Right ventricle myocardium superior (tissue), 1 donor: ENCODE results near the gene SRPK3. TPM values are rescaled to one million over a fixed set of nuclear protein-coding genes. Genes with fewer than 3 reads are reported as not detected.

ENCODE experiments used
- ATAC-seq: fragments of 200-7000 bp; cut with Tn5 transposase; one replicate; pipeline ENCODE4 v1.9.1; 2020; ENCODE audit warnings: mild to moderate bottlenecking; ENCODE audit not compliant: poor library complexity
- DNase-seq: peaks from one replicate; pipeline ENCODE4 v3.0.0-alpha.2; 2020
- intact Hi-C: fragments of 100-400 bp; cut with DNase I; formaldehyde crosslinking; loops from one replicate; pipeline ENCODE4 v1.11.2; 2022
- total RNA-seq: library from RNA; stranded (reverse); fragmentation: NEBNext Ultra II Directional; extraction: Animal tissue kit (Norgen Biotek cat#: 25700); gene quantifications from one replicate; pipeline ENCODE4 v1.2.1, GENCODE V29; 2021
- donor health status: DM: no; HTN: yes; CAD: no; lungs with severe emphysema.

Gene SRPK3
- total RNA-seq, 1 donor from 2014 or later = 38.0 TPM

- ATAC-seq = no peak
- no peak for DNase-seq
- intact Hi-C loops = loop anchor here (10.0 kb wide), 1 partner anchor 150 kb away; the partner anchor contains the start of gene RENBP
Measured at GRCh38 chrX:153794897-153795816, 14.3 kb downstream of the SRPK3 start.

DNA sequence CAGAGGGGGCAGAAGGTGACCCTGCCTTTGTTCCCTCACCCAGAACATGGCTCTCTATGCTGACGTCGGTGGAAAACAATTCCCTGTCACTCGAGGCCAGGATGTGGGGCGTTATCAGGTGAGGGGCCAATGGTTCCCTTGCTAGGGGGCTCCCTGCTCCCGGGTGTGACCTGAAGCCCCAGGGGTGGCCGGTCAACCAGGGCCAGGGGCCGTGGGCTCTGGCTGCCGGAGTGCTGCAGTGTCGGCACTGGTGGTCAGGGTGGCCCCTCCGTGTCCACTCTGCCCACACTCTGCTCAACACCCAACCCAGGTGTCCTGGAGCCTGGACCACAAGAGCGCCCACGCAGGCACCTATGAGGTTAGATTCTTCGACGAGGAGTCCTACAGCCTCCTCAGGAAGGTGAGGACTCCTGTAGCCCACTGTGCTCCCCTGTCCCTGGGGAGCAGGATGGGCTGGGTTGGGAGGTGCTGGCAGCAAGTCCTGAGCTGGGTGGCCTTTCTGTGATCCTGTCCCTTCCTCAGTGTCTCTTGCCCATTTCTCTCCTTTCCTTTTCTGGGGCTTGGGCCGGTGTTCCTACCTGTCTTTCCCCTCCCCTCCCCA lies 16.7 kb downstream of the SRPK3 start:
- intact Hi-C loops = loop anchor here (10.0 kb wide), 1 partner anchor 147 kb away; the partner anchor contains the start of gene RENBP
- no peak for DNase-seq
- no peak for ATAC-seq

DNA sequence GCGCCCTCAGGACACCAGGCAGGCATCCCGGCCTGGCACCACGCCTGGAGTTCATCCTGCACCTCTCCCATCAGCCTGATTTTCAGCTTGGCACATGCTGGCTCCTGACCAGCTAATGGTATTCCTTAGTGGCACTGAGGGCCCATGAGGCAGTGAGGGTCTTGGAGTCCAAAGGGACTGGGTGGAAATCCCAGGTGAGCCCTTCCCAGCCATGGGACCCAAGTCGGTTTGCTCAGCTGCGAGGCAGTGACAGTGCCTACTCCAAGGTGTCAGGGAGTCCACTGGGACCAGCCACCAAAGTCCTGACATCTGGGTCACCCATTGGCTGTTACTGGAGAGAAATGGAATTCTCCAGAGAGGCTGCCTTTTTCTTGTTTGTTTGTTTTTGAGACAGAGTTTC lies 18.5 kb downstream of the SRPK3 start:
- intact Hi-C loops = loop anchor here (10.0 kb wide), 1 partner anchor 145 kb away; the partner anchor contains the start of gene RENBP
- ATAC-seq (no peak), DNase-seq (no peak)

DNA sequence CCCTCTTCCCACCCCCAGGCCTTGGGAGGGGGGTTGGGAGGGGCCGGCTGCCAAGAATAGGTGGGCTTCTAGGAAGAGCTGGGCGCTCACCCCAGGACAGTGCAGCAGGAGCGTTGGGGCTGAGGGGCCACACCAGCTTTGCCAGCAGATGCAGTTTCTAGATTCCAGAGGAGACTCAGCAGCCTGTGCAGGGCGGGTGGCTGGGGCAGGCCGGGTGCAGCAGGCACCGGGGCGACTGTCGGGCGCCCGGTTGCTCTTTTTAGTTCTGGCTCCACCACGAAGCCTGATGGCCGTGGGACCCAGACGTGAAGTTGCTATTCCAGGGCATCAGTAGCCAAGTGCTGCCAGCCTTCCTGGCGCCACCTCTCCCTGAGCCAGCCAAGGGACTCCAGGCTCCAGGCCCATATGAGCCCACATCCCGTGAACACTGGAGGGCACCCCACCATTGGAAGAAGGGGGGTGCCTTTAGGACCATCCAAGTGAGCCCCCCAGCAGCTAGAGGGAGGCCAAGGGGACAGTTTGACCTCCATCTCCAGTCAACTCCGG lies 19.4 kb downstream of the SRPK3 start:
- ATAC-seq (peak; percentile 60), DNase-seq (no peak)
- intact Hi-C loops = no loop called here

DNA sequence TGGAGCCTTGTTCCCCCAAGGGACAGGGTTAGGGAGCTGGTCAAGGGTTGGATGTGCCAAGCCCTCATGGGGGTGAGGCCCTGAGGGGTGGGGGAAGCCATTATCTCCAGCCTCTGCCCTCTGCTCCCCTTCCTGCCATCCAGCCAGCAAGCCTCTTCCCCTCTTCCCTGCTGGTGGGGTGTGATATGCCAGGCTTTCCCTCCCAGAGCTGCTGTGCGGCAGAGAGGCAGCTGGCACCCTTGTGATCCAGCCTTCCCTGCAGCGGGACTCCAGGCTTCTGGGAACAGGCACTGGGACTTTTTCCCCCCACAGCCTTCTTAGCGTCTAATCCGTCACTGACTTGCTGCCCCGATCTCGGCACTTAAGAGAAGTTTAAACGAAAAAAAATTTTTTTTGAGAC lies 19.9 kb downstream of the SRPK3 start:
- intact Hi-C loops = no loop called here
- ATAC-seq = peak; percentile 21
- DNase-seq = no peak

DNA sequence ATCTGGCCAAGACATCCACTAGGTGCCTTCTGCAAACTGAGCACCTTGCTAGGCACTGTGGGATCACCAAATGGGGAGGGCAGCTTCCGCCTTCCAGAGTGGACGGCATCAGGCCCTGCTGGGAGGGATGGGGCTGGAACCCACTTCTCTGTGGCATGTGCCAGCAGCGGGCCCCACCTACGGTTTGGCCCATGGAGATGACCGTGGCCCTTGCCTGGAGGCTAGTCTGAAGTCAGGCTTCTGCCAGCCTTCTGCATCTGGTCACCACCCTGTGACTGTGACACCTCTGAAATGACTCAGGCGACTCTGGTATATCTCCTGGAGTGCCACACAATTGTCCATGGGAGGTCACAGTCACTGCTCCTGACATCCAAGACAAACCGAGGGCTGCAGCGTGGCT lies 20.8 kb downstream of the SRPK3 start:
- DNase-seq (no peak), ATAC-seq (no peak)
- intact Hi-C loops = no loop called here

- no peak for DNase-seq
- ATAC-seq = no peak
- intact Hi-C loops = no loop called here
Measured at GRCh38 chrX:153802513-153803045, 21.7 kb downstream of the SRPK3 start.

- intact Hi-C loops = no loop called here
- ATAC-seq = no peak
- no peak for DNase-seq
Measured at GRCh38 chrX:153803211-153804099, 22.6 kb downstream of the SRPK3 start.

- intact Hi-C loops = no loop called here
Measured at GRCh38 chrX:153804100-153804595, 23.3 kb downstream of the SRPK3 start.

GRCh38 chrX:153804621-153805020 lies 23.8 kb downstream of the SRPK3 start:
- intact Hi-C loops = no loop called here
- no peak for ATAC-seq
- no peak for DNase-seq

More at GRCh38 chrX:153804100-153804595, 23.3 kb downstream of the SRPK3 start:
- ATAC-seq (no peak), DNase-seq (no peak)

DNA sequence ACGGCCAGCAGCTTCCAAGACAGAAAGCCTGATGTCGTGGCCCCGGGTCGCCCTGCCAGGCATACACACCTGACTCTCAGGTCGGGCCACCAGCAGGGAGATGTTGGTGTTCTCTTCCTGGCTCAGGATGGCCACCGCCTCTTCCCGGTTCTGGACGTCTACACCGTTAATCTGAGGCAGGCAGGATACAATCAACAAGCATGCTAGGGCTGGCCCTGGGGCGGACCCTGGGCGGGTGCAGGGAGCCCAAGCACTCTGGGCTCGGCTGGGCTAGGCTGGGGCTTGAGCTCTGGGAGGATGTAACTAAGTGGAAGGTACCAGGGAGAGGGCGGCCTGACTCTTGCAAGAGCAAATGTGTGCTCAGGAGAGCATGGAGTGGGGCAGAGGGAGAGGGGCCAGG lies 24.6 kb downstream of the SRPK3 start:
- intact Hi-C loops = no loop called here
- ATAC-seq (no peak), DNase-seq (no peak)

DNA sequence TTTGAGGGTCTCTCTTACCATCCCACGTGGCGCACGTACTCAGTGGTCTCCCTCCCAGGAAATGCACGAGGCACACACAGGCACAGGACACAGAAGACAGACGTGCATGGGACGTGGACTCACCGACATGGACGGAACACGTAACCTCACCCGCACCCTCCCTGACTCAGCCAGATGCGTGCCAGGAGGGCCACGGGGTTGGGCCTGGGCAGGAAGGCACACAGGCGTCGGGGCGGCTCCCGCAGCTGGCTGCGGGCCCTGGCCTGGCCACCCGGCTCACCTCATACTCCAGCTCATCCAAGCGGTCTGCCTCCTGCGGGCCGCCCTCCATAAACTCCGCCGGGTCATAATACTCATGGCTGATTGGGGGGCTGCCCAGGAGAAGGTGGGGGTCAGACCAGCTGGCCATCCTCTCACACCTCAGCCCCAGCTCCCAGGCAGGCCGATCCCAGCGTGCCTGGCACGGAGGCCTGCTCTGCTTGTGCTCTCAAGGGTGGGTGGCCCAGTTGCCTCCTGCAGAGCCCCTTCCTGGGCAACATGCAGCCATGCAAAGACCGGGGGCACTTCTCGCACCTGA lies 26.2 kb downstream of the SRPK3 start:
- no peak for DNase-seq
- ATAC-seq = no peak
- intact Hi-C loops = no loop called here

DNA sequence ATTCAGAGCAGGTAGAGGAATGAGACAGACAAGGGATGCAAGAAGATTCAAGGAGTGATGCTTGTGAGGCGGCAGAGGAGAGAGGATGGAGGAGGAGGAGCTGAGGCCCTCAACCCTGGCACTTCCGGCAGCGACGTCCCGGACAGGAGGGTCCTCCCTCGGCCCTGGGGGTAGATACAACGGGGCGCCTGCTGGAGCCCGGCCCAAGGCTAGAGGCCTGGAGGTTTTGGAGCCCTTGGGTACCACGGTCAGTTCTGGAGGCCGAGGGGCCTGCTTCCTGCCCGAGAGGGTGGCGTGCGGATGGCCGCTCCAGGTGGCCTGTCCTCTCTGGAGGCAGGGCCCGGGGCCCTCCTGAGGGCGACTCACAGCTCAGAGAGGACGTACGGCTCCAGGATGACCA lies 27.1 kb downstream of the SRPK3 start:
- DNase-seq = no peak
- no peak for ATAC-seq
- intact Hi-C loops = no loop called here

GRCh38 chrX:153812220-153812619 lies 31.4 kb downstream of the SRPK3 start:
- intact Hi-C loops = no loop called here
- no peak for DNase-seq
- no peak for ATAC-seq

DNA sequence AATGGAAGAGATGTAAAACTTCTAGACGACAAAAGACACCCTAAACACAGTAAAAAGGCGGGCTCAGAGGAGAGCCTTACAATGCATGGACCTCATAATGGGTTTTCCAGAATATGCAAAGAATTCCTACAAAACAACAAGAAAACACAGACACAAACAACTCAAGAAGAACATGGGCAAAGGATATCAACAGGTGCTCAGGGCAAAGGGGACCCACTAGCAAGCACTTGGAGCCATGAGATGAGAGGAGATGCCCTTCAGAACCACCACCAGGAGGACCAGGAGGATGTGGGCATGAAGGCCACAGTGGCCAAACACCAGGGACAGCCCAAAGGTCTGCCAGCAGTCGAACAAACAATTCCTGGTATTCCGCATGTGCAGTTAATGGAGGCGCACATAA lies 32.3 kb downstream of the SRPK3 start:
- no peak for DNase-seq
- no peak for ATAC-seq
- intact Hi-C loops = no loop called here

- intact Hi-C loops = no loop called here
- ATAC-seq (no peak), DNase-seq (no peak)
Measured at GRCh38 chrX:153814591-153815315, 33.9 kb downstream of the SRPK3 start.
